ENCODE results near the gene RTL5.
"Not testable (repeated sequence)": the region's sequence is repeated elsewhere in the genome, so short reads cannot be mapped to it uniquely, and the experiment has no call there.

Gene RTL5

DNA sequence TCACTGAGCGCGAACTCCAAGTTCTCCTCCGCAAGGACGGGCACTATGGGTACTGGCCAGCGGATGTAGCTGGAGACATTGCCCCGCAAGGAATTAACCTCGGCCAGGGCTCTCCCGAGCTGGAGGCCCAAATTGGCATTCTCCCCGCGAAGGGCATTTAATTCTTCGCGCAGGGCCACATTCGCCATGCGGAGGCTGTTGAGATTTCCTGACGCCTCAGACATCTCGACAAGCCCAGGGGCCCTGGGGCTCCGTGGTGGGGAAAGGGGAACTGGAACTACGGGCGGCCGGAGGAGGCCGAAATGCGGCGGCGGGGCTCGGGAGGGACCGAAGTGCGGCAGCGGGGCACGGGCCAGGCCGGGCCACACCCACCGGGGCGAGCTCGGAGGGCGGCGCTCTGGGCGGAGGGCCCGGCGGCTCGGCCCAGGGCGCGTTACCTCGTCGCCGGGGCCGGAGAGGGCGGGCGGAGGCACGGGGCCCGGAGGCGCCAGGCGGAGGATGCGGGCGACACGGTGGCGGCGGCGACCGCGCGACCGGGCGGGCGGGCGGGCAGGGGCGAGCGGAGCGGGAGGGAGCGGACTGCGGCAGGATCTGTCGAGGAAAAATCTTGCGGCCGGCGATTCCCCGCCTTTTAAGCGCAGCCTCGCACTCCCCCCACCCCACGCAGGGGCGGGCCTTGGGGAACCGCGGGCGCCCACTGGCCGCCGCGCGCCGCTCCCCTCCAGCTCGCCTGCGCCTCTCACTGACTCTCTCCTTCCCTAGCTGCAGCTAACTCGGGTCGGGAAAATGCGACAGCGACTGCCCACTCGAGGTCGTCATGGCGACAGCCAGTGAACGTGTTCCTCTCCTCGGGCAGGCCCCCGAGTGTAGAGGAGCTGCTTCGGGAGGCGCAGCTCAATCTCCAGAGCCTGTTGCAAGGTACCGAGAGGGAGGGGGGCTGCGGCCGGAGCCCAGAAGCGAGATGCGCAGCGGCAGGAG, at the start of gene RTL5:
TSS of gene RTL5 (minus strand) at position 599 of the 978 bp plus-strand sequence.
- DNase-seq: peak; percentile 2 to 90 (median 72)

DNA sequence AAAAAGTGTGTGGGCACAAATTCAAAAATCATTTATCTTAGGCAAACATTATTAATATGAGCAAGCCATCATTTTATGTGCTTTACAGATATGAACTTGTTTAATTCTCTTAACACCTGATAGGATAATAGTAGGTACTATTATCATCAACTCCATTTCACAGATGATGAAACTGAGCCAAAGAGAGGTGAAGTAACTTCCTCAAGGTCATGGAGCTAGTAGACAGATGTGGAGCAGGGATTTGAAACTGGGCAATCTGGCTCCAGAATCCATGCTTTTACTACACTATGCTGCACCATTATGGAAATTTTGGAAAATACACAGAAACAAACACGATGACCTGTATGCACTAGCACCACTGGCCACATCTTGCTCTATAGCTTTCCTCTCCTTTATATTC, 48.8 kb upstream of the RTL5 start:
- DNase-seq: no peak

DNA sequence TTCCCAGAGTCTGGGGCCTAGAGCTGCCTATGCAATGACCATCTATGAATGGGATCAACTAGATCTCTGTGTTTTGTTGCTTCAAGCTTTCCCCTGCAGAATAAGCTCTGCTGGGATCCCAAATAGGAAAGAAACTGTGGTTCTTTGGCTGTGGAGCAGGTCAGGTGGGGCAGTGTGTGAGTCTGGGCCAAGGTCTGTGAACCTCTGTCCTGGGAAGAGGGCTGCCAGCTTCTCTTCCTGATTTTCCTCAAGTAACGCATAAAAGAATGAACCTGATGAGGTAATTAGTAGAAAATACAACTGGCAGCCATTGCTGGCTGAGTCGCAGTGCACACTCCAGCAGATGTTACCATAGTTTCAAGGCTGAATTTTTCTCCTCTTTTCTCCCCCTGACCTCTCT, 45.3 kb upstream of the RTL5 start:
- DNase-seq: peak in 21 of 56 donors; percentile 0 to 41 (median 2)

DNA sequence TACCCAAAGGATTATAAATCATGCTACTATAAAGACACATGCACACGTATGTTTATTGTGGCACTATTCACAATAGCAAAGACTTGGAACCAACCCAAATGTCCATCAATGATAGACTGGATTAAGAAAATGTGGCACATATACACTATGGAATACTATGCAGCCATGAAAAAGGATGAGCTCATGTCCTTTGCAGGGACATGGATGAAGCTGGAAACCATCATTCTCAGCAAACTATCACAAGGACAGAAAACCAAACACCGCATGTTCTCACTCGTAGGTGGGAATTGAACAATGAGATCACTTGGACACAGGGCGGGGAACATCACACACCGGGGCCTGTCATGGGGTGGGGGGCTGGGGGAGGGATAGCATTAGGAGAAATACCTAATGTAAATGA, 44.6 kb upstream of the RTL5 start:
- not testable (repeated sequence) for DNase-seq

DNA sequence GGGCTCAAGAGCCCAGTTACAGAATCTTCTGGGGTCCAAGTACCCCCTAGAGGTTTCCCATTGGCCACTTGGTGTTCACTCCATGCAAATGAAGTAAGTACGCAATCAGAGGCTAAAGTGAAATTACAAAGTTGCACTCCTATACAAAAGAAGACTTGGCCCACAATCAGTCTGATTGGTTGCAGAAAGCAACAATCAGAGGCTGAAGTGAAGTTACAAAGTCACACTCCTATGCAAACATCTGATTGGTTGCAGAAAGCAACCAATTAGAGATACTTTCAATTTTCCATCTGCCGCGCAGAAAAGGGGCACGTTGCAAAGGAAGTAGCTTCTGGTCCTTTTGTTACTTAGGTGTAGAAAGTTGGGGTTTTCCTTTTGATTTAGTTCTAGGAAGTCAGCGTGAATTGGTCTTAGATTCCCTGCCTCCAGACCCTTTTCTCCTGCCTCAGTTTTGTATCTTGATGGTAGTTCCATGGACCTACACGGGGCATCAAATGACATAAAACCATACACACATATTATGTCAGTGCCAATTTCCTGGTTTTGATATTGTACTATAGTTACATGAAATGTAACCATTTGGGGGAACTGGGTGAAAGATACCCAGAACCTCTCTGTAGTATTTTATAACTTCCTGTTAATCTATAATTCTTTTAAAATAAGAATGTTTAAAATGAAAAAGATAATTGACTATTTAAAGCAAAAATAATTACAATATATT, 37.5 kb upstream of the RTL5 start:
- peak in 1 of 56 donors; percentile 0 for DNase-seq

DNA sequence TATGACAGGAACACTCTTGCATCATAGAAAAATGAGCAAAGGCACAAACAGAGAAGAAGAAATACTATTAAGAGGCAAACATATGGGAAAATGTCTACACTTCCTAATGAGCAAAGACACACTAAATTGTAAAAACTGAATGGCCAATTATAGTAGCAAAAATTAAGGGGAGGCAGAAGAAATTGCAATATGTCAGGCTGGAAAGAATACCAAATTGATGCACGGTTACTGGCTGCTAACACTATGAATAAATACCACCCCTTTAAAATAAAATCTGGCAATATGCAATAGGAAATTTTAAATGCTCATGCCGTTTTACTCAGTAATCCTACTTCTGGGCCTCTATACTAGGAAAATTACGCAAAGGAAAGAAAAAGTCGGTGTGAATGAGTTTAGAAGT, 33.8 kb upstream of the RTL5 start:
- no peak for DNase-seq

DNA sequence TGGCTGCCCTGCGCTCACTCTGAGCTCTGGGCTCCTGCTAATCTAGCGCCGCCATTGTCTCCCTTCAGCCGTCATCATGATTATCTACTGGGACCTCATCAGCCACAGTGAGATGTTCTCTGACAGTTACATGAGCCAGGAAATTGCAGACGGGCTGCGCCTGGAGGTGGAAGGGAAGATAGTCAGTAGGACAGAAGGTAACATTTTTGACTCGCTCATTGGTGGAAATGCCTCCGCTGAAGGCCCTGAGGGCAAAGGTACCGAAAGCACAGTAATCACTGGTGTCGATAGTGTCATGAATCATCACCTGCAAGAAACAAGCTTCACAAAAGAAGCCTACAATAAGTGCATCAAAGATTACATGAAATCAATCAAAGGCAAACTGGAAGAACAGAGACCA, 28.1 kb upstream of the RTL5 start:
- DNase-seq: no peak

DNA sequence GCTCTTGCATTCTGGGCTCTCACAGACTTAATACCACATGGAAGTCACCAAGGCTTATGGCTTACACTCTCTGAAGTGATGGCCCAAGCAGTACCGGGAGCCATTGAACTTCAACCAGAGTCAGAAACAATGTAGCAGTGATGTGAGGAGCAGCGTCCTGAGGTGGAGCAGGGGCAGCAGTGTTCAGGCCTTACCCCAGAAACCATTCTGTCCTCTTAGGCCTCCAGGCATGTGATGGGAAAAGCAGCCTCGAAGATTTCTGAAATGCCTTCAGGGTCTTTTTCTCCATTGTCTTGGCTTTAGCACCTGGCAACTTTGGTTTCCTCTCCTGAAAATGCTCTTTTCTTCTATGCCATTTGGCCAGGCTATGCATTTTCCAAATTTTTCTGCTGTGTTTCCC, 27.1 kb upstream of the RTL5 start:
- DNase-seq: no peak

DNA sequence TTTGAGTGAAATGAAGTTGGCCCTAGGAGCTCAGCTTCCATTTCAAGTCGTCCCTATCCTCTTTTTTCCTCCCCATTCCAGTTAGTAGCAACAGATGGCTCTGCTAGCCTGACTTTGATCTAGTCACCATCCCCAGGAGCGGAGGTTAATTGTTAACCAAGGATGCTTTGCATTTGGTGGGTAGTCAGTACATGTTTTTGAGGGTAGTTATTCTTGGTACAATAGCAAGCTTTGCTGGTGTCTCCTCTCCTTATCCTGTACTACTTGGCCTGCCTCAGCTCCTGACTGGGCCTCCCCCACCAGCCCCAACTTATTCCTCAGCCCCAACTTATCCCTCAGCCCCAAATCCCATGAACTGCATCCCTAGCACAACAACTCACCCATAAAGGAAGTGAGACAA, 14.8 kb upstream of the RTL5 start:
- DNase-seq: no peak

DNA sequence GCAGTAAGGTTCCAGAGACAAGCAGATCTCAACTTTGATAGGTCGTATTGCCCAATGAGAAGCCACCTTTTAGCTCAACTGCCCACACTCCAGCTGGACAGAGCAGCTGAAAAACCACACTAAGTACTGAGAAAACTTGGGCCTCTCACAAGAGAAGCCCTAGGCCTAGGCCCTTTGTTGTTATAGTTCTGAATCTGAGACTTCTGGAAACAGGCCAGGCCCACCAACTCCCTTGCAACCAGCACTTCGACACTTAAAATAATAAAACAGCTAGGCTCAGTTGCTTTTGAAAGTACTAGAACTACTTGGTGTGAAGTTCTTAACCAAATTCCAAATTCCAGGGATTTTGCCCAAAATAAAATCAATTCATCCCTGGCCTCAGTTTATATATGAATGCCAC, 13.5 kb upstream of the RTL5 start:
- DNase-seq: no peak

DNA sequence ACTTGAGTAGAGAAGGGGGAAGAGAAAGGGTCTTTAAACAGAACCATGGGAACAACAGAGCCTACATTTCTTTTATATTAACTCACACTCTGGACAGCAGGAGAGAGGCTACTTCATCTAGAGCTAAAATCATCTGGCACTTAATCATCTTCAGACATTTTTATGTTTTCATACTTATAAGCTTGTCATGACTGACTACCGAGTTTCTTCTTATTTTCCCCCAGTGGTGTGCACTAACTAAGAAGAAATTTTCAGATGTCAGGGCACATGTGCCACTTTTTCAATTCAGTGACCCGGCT, 11.8 kb upstream of the RTL5 start:
- DNase-seq: no peak

DNA sequence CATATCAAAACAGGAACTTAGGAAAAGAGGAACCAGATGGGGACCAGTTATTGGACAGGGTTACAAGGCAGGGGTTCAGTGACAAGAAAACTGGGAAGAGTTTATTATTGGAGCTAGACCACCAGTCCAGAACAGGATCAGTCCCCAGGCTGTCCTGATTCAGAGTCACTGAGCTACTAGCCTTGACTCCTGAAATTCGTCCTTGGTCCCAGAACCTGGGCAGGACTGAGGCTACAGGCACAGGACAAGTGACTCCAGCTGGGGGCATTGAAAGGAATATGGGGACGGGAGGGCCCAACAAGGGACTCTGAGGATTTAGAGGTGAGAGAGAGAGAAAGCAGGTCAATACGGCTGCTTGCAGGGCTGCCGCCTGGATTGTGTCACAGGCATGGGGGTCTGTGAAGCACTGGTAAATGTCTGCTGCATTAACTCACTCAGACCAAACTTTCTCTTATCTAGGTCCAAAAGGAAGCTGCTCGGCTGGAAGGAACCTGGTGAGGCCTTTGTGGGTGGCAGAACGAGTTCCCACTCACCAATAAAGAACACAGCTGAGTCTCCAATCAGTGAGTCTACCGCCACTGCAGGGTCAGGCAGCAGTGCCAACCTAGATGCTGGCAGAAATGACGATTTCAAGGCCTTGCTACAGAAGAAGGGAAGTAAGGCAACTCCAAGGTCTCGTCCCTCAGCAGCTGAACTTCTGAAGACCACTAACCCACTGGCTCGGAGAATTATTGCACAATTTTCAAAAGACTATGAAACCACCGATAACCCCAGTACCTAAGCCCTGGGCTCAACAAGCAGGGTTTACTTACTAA, 11.3 kb upstream of the RTL5 start:
- no peak for DNase-seq

DNA sequence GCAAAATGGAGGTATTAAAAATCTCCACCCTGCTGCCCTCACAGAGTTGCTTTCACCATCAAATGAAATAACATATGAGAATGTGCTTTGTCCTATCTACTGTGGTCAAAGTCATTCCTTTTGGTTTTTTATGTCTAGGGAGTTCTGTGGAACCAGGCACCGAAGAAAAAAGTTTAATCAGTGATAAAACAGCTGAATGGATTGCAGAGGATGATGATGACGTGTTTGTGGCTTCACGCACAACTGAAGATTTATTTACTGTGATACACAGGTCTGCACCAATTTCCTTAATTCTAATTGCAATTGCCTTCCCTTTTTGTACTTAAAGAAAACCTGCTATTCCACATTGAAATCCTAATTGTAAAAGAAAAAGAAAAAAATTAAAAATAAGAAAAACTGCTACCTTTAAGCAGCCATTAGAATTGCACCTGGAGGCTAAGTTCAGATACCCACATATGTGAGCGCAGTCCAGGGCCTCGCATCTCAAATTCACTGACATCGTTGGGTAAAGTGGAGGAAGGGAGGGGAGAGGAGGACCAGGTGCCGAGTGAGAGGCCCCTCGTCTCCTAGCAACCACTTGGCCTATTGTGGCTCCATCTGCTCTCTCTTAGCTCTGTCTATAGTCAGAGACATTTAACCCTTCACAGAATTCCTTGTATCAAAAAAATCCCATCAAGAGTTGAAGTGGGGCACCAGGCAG, 10.5 kb upstream of the RTL5 start:
- peak in 1 of 56 donors; percentile 7 for DNase-seq

DNA sequence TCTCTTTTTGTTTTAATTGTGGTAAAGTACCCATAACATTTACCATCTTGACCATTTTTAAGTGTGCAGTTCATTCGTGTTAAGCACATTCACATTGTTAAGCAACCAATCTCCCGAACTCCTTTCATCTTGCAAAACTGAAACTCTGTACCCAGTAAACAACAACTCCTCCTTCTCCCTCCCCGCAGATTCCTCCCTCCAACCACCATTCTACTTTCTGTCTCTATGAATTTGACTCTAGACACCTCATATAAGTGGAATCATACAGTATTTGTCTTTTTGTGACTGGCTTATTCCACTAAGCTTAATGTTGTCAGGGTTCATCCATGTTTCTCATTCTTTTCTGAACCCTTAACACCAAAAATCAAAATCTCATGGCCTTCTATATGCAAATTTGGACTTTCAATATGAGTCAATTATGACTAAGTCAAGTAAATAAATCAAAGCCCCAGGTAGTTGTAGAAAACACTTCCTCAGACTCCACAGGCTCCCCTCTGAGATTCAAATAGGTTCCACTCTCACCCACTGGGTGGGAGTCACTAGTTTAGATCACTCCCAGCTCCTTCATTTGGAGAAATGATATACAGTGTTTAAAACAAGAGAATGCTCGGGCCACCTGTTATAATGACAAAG, 9.8 kb upstream of the RTL5 start:
- DNase-seq: no peak

DNA sequence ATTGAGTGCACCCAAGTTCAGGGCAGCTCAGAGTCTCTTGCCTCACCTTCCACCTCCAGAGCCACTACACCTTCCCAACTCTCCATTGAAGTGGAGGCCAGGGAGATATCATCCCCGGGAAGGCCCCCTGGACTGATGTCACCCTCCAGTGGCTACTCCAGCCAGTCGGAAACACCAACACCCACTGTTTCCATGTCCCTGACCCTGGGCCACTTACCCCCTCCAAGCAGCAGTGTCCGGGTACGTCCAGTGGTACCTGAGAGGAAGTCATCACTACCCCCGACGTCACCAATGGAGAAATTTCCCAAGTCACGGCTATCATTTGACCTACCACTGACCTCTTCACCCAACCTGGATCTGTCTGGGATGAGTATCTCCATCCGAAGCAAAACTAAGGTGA, 7.8 kb upstream of the RTL5 start:
- no peak for DNase-seq

DNA sequence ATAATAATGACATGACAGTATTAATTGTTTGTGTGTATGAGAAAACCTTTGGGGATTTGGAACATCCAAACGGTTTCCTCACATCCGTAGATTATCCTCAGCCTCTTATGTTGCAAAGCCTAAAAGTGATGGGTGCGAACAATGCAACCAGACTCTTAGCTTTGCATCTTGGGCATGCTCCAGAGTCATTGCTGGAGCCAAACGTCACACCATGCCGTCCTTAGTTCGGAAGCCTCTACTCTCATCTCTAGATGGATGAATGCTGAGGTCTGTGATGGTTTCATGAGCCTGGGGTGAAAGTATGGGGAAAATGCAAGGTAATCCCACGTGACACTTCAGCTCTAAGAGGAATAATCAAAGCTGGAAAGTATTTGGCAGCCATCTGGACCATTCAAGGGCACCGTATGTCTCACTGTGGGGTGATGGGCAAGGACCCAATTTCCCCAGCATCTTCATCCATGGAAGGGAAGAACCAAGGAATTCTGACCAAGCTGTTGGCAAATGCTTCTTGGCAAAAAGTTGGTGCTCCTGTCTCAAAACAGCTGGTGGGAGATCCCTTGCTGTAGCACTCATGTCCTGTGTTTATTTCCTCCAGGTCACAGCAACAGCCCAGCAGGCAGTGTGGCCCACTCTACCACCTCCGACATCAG, 6.3 kb upstream of the RTL5 start:
- no peak for DNase-seq

DNA sequence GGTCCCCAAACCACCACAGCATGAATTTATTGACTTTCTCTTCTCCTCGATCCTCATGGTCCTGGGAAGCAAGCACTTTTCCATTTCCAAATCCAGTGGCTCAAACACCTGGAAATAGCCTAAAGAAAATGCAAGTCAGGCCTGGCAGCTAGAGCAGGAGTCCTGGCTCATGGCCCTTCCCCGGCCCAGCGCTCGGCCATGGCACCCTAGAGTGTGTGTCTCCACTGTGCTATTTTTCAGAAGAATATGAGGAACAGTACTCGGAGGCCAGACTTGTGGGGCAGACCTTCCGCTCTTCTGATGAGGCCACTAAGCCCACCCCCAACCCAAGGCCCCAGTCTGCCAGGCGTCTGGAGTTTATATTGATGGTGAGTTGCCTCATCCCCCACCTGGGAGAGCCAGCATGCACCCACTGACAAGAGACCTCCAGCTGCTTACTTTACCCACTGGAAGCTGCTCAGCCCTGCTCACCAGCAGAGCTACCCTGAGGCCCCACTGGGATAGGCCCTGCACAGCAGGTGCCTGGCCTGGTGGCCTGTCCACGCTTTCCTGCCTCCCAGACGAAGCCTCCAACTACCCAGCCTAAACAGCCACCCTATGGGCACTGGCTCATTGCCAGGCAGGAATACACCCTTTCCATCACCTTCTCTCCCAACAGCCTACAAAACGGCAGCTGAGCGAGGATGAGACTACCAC, 2.3 kb upstream of the RTL5 start:
- DNase-seq: no peak

DNA sequence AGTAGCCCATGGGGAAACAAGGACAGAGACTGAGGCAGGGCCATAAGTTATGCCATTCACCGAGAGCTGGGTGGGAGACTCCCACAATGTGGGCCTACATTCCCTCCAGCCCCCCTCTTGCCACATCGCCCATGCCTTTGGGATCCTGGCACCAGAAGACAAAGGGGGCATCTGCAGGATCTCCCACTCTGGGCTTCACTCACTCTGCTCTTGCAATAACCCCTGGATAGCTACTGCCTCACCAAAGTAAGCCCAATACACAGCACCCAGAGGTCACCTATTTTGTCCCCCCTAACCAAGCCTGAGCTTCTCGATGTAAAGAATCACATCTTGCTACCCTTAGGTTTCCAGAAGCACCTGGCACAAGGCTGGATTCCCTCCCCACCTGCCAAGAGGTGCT, 741 bp upstream of the RTL5 start:
- DNase-seq: no peak

DNA sequence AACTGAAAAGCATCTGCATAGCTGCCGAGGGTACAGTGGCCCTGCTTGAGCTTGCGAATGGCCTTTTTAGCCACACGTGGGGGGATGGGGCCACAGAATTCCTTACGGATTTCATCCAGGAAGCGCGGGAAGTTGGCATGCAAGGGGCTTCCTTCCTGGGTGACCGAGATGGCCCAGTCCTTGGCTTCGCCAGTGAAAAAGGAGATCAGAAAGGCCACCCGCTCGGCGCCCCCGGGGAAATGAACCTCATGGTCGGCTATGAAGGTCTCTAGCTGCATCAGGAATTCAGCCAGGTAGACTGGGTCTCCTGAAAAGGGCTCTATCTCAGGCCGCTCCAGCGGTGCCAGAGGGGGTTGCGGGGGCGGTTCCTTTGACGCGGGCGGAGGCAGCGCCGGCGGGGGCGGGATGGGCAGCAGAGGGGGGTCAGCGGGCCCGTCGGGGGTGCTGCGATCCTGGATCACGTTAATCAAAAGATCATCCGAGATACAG, 909 bp downstream of the RTL5 start:
- peak in 1 of 56 donors; percentile 7 for DNase-seq

All from amygdala (tissue), 56 donors.